K562 (cell line): ENCODE data around the gene CNGB1. TPM values are rescaled to one million over a fixed set of nuclear protein-coding genes. Genes with fewer than 3 reads are reported as not detected.

Experiments used
- ATAC-seq: fragments of 200-7000 bp; cut with Tn5 transposase; 3 replicates; pipeline ENCODE4 v1.9.1; 2020; ENCODE audit warnings: moderate library complexity
- BruUV-seq: library from RNA; stranded (reverse); fragments of 400-500 nt; replicated peaks from 2 replicates; lab custom pipeline; 2021; lab: Mats Ljungman, UMichigan
- CTCF ChIA-PET: fragments of 300-600 bp; formaldehyde crosslinking; extraction: SDS; loops from one replicate; lab custom pipeline; 2021; ENCODE audit warnings: low intra/inter-chr PET ratio; lab: Yijun Ruan, JAX
- POLR2A ChIA-PET: fragments of 300-600, 350-650 bp; sonication (Branson Sonifier 250); formaldehyde crosslinking; extraction: SDS; loops from one replicate; lab custom pipeline; 2021; ENCODE audit warnings: antibody characterized with exemption, inconsistent platforms; lab: Yijun Ruan, JAX
- DNase-seq, 4 experiments: peaks; one replicate each; pipeline versions ENCODE4 v3.0.0 to v3.0.0-alpha.2; 2011 to 2018; ENCODE audit warnings: low spot score in 3 of 4, mixed read lengths in 3 of 4; ENCODE audit errors: extremely low read depth in 1 of 4
- FAIRE-seq: peaks from 2 replicates; lab custom pipeline; 2011; peaks lifted over from hg19 to GRCh38; lab: Jason Lieb, UNC
- H2AFZ ChIP-seq: 2 replicates; pipeline ENCODE4 v1.6.0; 2011; ENCODE audit warnings: low read depth, low read length, control low read depth, inconsistent platforms
- H3K27ac ChIP-seq: fragments of 200-600 bp; 3 replicates; pipeline ENCODE4 v1.8.0; 2011; ENCODE audit warnings: low read depth, mild to moderate bottlenecking, control low read depth, inconsistent platforms, low read length, moderate library complexity, mixed read lengths; ENCODE audit errors: extremely low read depth
- H3K27me3 ChIP-seq, 2 experiments: fragments of 300-600 bp in 1 of 2; 2 replicates in 1 of 2; 3 replicates in 1 of 2; pipeline versions ENCODE4 v1.6.0 to v1.8.0; 2011; ENCODE audit warnings: inconsistent platforms in 2 of 2, low read length in 2 of 2, mild to moderate bottlenecking in 1 of 2, mixed read lengths in 1 of 2, moderate library complexity in 1 of 2; ENCODE audit not compliant: control insufficient read depth in 2 of 2, insufficient read depth in 2 of 2
- H3K36me3 ChIP-seq: fragments of 300-600 bp; 3 replicates; pipeline ENCODE4 v1.8.0; 2011; ENCODE audit warnings: mild to moderate bottlenecking, low read length, inconsistent platforms; ENCODE audit not compliant: control insufficient read depth, insufficient read depth
- H3K4me1 ChIP-seq, 2 experiments: fragments of 200-600 bp in 1 of 2; replicated peaks in 1 of 2; 2 replicates in 1 of 2; 3 replicates in 1 of 2; pipeline versions ENCODE4 v1.5.1 to v1.8.0; 2011; ENCODE audit warnings: inconsistent platforms in 2 of 2, low read length in 2 of 2, mild to moderate bottlenecking in 1 of 2, mixed read lengths in 1 of 2, moderate library complexity in 1 of 2; ENCODE audit not compliant: control insufficient read depth in 2 of 2, insufficient read depth in 2 of 2
- H3K4me2 ChIP-seq: 2 replicates; pipeline ENCODE4 v1.6.1; 2011; ENCODE audit warnings: low read length, control low read depth, inconsistent platforms, mixed read lengths; ENCODE audit not compliant: insufficient read depth
- H3K4me3 ChIP-seq: fragments of 200-600 bp; sonication (generic), shearing (Covaris generic); 2 replicates; pipeline ENCODE4 v1.5.1; 2016; ENCODE audit warnings: control low read depth, inconsistent platforms
- H3K79me2 ChIP-seq: fragments of 200-600 bp; 3 replicates; pipeline ENCODE4 v1.8.0; 2011; ENCODE audit warnings: low read length, inconsistent platforms; ENCODE audit not compliant: control insufficient read depth, insufficient read depth
- H3K9ac ChIP-seq, 2 experiments: 2 replicates each; pipeline versions ENCODE4 v1.6.0 to v1.6.1; 2011; ENCODE audit warnings: low read depth in 2 of 2, low read length in 2 of 2, control low read depth in 1 of 2, inconsistent platforms in 1 of 2, mild to moderate bottlenecking in 1 of 2, mixed read lengths in 1 of 2; ENCODE audit not compliant: insufficient read depth in 1 of 2
- H3K9me1 ChIP-seq: one replicate; pipeline ENCODE4 v1.6.0; 2011; ENCODE audit warnings: inconsistent platforms, mild to moderate bottlenecking, low read length, moderate library complexity; ENCODE audit not compliant: control insufficient read depth, insufficient read depth
- H3K9me3 ChIP-seq: replicated peaks from 2 replicates; pipeline ENCODE4 v1.5.1; 2011; ENCODE audit warnings: low read depth, low read length, inconsistent platforms; ENCODE audit not compliant: control insufficient read depth, insufficient read depth
- H4K20me1 ChIP-seq: replicated peaks from 2 replicates; pipeline ENCODE4 v1.6.1; 2011; ENCODE audit warnings: low read length, inconsistent platforms, mixed read lengths; ENCODE audit not compliant: control insufficient read depth, insufficient read depth
- CXXC5 ChIP-seq: fragments of 250-450 bp; sonication (Bioruptor Pico); IDR thresholded peaks from 2 replicates; pipeline ENCODE4 v1.8.0; 2022; ENCODE audit warnings: inconsistent platforms, mild to moderate bottlenecking, moderate library complexity
- GTF2E2 ChIP-seq: fragments of 200-800 bp; sonication (Bioruptor generic); IDR thresholded peaks from 2 replicates; pipeline ENCODE4 v1.6.1; 2016; ENCODE audit warnings: missing genetic modification characterization, missing compliant biosample characterization
- ILF3 ChIP-seq: fragments of 450-650 bp; IDR thresholded peaks from 2 replicates; pipeline ENCODE4 v1.6.1; 2018; ENCODE audit warnings: antibody characterized with exemption, mild to moderate bottlenecking, moderate library complexity, borderline replicate concordance
- NONO ChIP-seq, 2 experiments: fragments of 200-400 bp in 1 of 2; fragments of 450-650 bp in 1 of 2; formaldehyde crosslinking in 1 of 2; IDR thresholded peaks; 2 replicates each; pipeline ENCODE4 v1.6.1; 2017; ENCODE audit warnings: low read depth in 2 of 2, mild to moderate bottlenecking in 2 of 2, moderate library complexity in 2 of 2, low read length in 1 of 2
- POLR2G ChIP-seq: fragments of 200-400 bp; formaldehyde crosslinking; IDR thresholded peaks from 2 replicates; pipeline ENCODE4 v1.6.1; 2017; ENCODE audit warnings: low read depth, mild to moderate bottlenecking, antibody characterized with exemption, low read length, moderate library complexity
- RB1 ChIP-seq: fragments of 450-650 bp; IDR thresholded peaks from 2 replicates; pipeline ENCODE4 v1.6.1; 2017; ENCODE audit warnings: low read depth, mild to moderate bottlenecking
- RBM25 ChIP-seq: fragments of 200-400 bp; formaldehyde crosslinking; IDR thresholded peaks from 2 replicates; pipeline ENCODE4 v1.6.1; 2018; ENCODE audit warnings: low read length, low read depth, moderate library complexity; ENCODE audit not compliant: severe bottlenecking
- SMARCC2 ChIP-seq: fragments of 450-650 bp; IDR thresholded peaks from 2 replicates; pipeline ENCODE4 v1.6.1; 2017; ENCODE audit warnings: antibody characterized with exemption, moderate library complexity, mild to moderate bottlenecking, low read depth
- SRSF7 ChIP-seq: fragments of 200-400 bp; formaldehyde crosslinking; optimal IDR thresholded peaks from 2 replicates; pipeline ENCODE3; 2017; ENCODE audit warnings: mild to moderate bottlenecking, low read depth, low read length
- U2AF1 ChIP-seq: fragments of 200-400 bp; formaldehyde crosslinking; optimal IDR thresholded peaks from 2 replicates; pipeline ENCODE3; 2017; ENCODE audit warnings: mild to moderate bottlenecking, low read depth, low read length, moderate library complexity
- ZBTB7A ChIP-seq: IDR thresholded peaks from 2 replicates; pipeline ENCODE4 v1.6.1; 2011; ENCODE audit warnings: low read depth, mild to moderate bottlenecking, low read length, moderate library complexity, borderline replicate concordance; ENCODE audit not compliant: control insufficient read depth
- WGBS: fragments of 100-300 bp; shearing (Covaris generic); methylation state at CpG from one replicate; pipeline ENCODE4 v1.1.6; 2016; ENCODE audit warnings: low coverage, mixed read lengths; ENCODE audit not compliant: insufficient coverage; ENCODE audit errors: missing lambda C conversion rate; 5-methylcytosine and 5-hydroxymethylcytosine counted together
- in situ Hi-C: fragments of 300-500 bp; cut with MboI; formaldehyde crosslinking; loops from 4 replicates; pipeline ENCODE4 v1.15.0; 2018; ENCODE audit warnings: inconsistent platforms, mixed read lengths
- intact Hi-C: fragments of 100-400 bp; cut with micrococcal nuclease; formaldehyde crosslinking; loops from 2 replicates; pipeline ENCODE4 v1.14.2; 2022
- polyA plus RNA-seq, 8 experiments: library from polyadenylated mRNA; depleted of rRNA in 4 of 8; stranded (reverse) in 5 of 8; unstranded in 3 of 8; fragments of >200 nt; fragmentation: Nextera tagmentation in 2 of 8; fragmentation: Illumina TruSeq in 1 of 8; extraction: Ambion mirVana in 2 of 8; extraction: Trizol in 1 of 8; gene quantifications; 2 replicates each; pipeline versions ENCODE4 v1.2.1 to v1.2.3, GENCODE V29; 2011 to 2014; ENCODE audit warnings: inconsistent platforms in 1 of 8, missing spikeins in 1 of 8
- total RNA-seq, 7 experiments: library from RNA; depleted of rRNA in 6 of 7; stranded (reverse); fragments of >200 nt in 6 of 7; fragmentation: Illumina TruSeq in 2 of 7; extraction: Trizol in 2 of 7; gene quantifications; 2 replicates each; pipeline versions ENCODE4 v1.2.1 to v1.2.3, GENCODE V29; 2011 to 2021; ENCODE audit warnings: low replicate concordance in 1 of 7
- TF ChIP-seq, protein P1 (sequence below): sonication (generic); formaldehyde crosslinking; IDR thresholded peaks from 2 replicates; pipeline ENCODE4 v1.8.1; 2023; ENCODE audit warnings: mild to moderate bottlenecking, missing genetic modification reagents
- TF ChIP-seq, protein P2 (sequence below), 2 experiments: IDR thresholded peaks; 2 replicates each; pipeline ENCODE4 v1.6.1; 2012; ENCODE audit warnings: improper control_type of control experiment in 2 of 2, low read depth in 2 of 2, low read length in 2 of 2, borderline replicate concordance in 1 of 2
- TF ChIP-seq, protein P3 (sequence below), 2 experiments: fragments of 200-800 bp in 1 of 2; sonication (Bioruptor generic) in 1 of 2; sonication (generic) in 1 of 2; formaldehyde crosslinking in 1 of 2; IDR thresholded peaks in 1 of 2; conservative IDR thresholded peaks in 1 of 2; 2 replicates each; pipeline versions ENCODE4 v1.5.0 to v1.6.1; 2016 to 2020; ENCODE audit warnings: missing compliant biosample characterization in 1 of 2, missing genetic modification characterization in 1 of 2, missing genetic modification reagents in 1 of 2

CNGB1 gene
- total and polyA plus RNA-seq, 9 of the 15 experiments (the other 6 are each of a cell fraction or from before 2014, with no cell fraction given), result not detected

DNA sequence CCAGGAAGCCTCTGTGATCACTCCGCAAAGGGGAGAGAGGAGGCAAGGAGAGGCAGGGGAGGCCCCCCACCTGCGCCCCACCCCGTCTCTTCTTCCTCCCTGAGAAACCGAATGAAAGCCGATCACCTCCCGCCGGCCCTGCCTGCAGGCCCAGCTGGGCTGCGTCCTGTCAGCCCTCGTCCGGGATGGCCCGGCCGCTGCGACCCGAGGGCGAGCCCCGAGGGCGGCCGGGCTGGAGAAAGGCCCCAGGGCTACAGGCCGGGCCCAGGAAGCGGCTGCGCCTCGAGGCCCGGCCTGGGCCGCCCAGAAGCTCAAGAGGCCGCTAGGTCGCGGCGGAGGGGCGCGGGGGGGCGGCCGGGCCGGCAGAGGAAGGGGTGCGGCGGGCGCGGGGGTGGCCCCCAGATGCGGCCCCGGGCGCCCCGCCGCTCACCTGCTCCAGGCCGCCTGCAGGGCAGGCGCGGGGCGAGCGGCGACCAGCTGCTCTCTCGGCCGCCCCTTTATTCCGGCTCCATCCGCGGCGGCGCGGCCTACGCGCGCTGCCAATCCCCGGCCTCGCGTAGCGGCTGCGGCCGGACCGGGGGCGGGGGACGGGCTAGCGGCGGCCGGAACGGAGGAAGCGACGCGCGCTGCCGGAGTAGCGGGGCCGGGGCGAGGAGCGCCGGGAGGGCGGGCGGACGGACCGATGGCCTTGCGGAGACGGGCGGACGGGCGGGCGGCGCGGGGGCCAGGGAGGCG lies 29.2 kb upstream of the CNGB1 start, which contains the start of gene ZNF319:
Gene ZNF319, minus strand, starts transcription at position 702 of the 735 bp plus-strand sequence. CDS start 2,407 bp downstream, outside the sequence.
- ChIA-PET POLR2A (interaction anchor here (0.6 to 0.8 kb wide), 4 partner anchors 28 to 1008 kb away, joined by 3 to 4 read pairs (median 3); partner anchors contain the start of gene CFAP20), CTCF (interaction anchor here (0.5 to 3.2 kb wide), 4 partner anchors 91 to 243 kb away, joined by 3 to 33 read pairs (median 4); no protein-coding TSS in a partner anchor)
- no peak for FAIRE-seq
- Histone ChIP-seq H3K27ac (peak within 1 kb of the TSS; percentile 71), H3K9ac (peak within 1 kb of the TSS; percentile 67 to 96), H3K36me3 (peaks cover 34% of the 10 kb centered on the region; the same call in 1 of the 3 replicates), H2AFZ (peak within 1 kb of the TSS; percentile 96), H3K27me3 (no peaks in the 10 kb centered on the region), H3K9me3 (no peaks in the 10 kb centered on the region), H3K4me3 (peak within 1 kb of the TSS; percentile 94), H3K79me2 (peaks cover 6% of the 10 kb centered on the region; the same call in 2 of the 3 replicates), H3K4me2 (peak within 1 kb of the TSS; percentile 84), H3K9me1 (peaks cover 3% of the 10 kb centered on the region), H4K20me1 (peaks cover 5% of the 10 kb centered on the region), H3K4me1 (peaks cover 21 to 34% of the 10 kb centered on the region in 2 experiments; a peak in 4 of 5 replicates)
- in situ Hi-C loops, result loop anchor here (5.0 to 10.0 kb wide), 2 partner anchors 98 to 245 kb away; no protein-coding TSS in a partner anchor
- ATAC-seq, result peak; percentile 11
- peak in 3 of 4 experiments; percentile 57 to 93 (median 77) for DNase-seq
- intact Hi-C loops, result loop anchor here (2.0 to 10.0 kb wide), 5 partner anchors 53 to 425 kb away; partner anchors contain the start of gene KATNB1
- BruUV-seq, result no TSS peak
- WGBS, result 4% methylated on average over 19 of the region's 95 CpGs
- TF ChIP-seq, protein P1, sequence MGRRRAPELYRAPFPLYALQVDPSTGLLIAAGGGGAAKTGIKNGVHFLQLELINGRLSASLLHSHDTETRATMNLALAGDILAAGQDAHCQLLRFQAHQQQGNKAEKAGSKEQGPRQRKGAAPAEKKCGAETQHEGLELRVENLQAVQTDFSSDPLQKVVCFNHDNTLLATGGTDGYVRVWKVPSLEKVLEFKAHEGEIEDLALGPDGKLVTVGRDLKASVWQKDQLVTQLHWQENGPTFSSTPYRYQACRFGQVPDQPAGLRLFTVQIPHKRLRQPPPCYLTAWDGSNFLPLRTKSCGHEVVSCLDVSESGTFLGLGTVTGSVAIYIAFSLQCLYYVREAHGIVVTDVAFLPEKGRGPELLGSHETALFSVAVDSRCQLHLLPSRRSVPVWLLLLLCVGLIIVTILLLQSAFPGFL (CRISPR knock-in tag), result 0 out of 2 replicates have a peak, but pooled peaks have one; percentile 54
- TF ChIP-seq RB1 (peak; percentile 56; the same call in 1 of the 2 replicates), CXXC5 (CRISPR knock-in tag) (peak; percentile 81), RBM25 (peak; percentile 40), ILF3 (0 out of 2 replicates have a peak, but pooled peaks have one; percentile 55), NONO (IDR thresholded peaks at IDR 0.05; ENCODE audit: low read depth in 2 of 2, low read length in 1 of 2) (peak in 1 of 2 experiments; percentile 56; a peak in 1 of 4 replicates), U2AF1 (peak; percentile 42), GTF2E2 (tag) (peak; percentile 71), SMARCC2 (no peak), ZBTB7A (peak; percentile 70; the same call in 1 of the 2 replicates), POLR2G (0 out of 2 replicates have a peak, but pooled peaks have one; percentile 40), SRSF7 (no peak)
- TF ChIP-seq, protein P2, sequence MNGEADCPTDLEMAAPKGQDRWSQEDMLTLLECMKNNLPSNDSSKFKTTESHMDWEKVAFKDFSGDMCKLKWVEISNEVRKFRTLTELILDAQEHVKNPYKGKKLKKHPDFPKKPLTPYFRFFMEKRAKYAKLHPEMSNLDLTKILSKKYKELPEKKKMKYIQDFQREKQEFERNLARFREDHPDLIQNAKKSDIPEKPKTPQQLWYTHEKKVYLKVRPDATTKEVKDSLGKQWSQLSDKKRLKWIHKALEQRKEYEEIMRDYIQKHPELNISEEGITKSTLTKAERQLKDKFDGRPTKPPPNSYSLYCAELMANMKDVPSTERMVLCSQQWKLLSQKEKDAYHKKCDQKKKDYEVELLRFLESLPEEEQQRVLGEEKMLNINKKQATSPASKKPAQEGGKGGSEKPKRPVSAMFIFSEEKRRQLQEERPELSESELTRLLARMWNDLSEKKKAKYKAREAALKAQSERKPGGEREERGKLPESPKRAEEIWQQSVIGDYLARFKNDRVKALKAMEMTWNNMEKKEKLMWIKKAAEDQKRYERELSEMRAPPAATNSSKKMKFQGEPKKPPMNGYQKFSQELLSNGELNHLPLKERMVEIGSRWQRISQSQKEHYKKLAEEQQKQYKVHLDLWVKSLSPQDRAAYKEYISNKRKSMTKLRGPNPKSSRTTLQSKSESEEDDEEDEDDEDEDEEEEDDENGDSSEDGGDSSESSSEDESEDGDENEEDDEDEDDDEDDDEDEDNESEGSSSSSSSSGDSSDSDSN (IDR thresholded peaks at IDR 0.05; ENCODE audit: borderline replicate concordance in 1 of 2, low read depth in 2 of 2, low read length in 2 of 2), result peak; percentile 99 to 100
- TF ChIP-seq, protein P3, sequence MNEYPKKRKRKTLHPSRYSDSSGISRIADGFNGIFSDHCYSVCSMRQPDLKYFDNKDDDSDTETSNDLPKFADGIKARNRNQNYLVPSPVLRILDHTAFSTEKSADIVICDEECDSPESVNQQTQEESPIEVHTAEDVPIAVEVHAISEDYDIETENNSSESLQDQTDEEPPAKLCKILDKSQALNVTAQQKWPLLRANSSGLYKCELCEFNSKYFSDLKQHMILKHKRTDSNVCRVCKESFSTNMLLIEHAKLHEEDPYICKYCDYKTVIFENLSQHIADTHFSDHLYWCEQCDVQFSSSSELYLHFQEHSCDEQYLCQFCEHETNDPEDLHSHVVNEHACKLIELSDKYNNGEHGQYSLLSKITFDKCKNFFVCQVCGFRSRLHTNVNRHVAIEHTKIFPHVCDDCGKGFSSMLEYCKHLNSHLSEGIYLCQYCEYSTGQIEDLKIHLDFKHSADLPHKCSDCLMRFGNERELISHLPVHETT (CRISPR knock-in tag; conservative IDR thresholded peaks at IDR 0.05 in 1 of 2, IDR thresholded peaks at IDR 0.05 in 1 of 2), result peak in 1 of 2 experiments; percentile 98; a peak in 2 of 4 replicates
